Right ventricle myocardium superior (tissue), 1 donor: ENCODE data around the gene PIEZO1. TPM values are rescaled to one million over a fixed set of nuclear protein-coding genes. Genes with fewer than 3 reads are reported as not detected.

ENCODE experiments used
- ATAC-seq: fragments of 200-7000 bp; cut with Tn5 transposase; one replicate; pipeline ENCODE4 v1.9.1; 2020; ENCODE audit warnings: mild to moderate bottlenecking; ENCODE audit not compliant: poor library complexity
- DNase-seq: peaks from one replicate; pipeline ENCODE4 v3.0.0-alpha.2; 2020
- intact Hi-C: fragments of 100-400 bp; cut with DNase I; formaldehyde crosslinking; loops from one replicate; pipeline ENCODE4 v1.11.2; 2022
- total RNA-seq: library from RNA; stranded (reverse); fragmentation: NEBNext Ultra II Directional; extraction: Animal tissue kit (Norgen Biotek cat#: 25700); gene quantifications from one replicate; pipeline ENCODE4 v1.2.1, GENCODE V29; 2021
- donor health status: DM: no; HTN: yes; CAD: no; lungs with severe emphysema.

PIEZO1 gene
- total RNA-seq, 1 donor from 2014 or later = 15.9 TPM

DNA sequence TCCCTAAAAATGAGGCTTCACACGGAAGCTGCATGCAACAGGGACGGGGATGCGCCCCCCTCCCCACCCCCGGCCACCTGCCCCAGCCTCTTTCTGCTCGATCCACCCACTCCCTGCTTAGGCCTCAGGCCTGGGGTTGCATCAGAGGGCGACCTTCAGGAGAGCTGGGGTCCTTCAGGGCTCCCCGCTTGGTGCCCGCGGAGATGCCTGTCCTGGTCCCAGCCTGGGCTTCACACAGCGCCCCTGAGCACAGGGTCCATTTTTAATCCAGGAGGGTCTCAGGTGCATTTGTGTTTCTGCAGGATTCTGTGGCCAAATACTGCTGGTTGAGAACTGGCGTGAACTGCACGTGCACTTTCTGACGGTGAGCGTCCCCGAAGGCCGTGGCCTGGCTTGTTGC lies 34.1 kb upstream of the PIEZO1 start:
- intact Hi-C loops = no loop called here
- ATAC-seq = no peak

DNA sequence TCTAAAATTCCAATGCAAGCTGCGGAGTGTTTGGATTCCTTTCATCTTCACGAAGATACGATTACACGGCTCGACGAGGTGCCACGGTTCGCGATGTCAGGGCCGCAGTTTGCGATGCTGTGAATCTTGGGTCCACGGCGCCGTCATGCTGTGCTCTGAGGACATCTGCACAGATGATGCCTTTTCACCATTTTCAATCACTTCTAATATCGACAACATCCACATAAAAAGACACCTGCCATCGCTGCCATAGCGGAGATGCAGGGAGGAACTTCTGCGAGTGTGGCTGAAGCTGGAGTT lies 33.5 kb upstream of the PIEZO1 start:
- DNase-seq (no peak), ATAC-seq (no peak)
- intact Hi-C loops = no loop called here

More for the DNA sequence above, 34.1 kb upstream of the PIEZO1 start:
- DNase-seq = no peak

DNA sequence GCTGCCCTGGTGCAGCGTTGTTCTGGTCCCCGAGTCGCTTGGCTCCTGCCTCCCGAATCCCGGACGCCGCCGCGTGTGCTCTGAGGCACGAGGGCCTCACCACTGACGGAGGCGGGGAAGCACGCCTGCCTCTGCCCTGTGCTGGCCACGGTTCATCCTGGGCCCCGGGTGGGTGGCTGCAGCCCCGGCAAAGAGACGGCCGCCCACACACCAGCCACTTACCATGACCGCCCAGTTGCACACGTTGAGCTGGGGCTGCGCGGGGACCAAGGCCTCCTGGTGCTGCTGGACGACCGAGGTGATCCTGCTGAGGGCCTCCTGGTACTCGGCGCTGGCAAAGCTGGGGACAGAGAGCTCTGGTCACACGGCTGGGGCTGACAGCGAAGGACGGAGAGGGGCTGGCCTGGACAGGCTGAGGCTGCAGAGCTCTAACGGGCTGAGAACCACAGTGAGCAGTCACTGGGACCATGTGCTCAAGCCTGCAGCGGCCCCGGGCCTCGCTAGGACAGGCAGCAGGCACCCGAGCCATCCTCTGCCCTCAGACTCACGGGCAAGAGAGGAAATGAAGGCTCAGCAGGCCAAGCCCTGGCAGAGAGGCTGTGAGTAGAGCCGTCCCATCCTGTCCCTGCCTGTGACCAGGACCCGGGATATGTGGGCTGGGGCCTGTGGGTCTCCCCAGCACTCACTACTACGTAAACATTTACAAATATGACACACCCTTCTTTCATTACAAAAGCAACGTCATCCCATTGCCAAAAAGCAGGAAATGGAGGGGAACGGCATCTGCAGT lies 33.0 kb upstream of the PIEZO1 start:
- no peak for DNase-seq
- ATAC-seq = no peak
- intact Hi-C loops = no loop called here

DNA sequence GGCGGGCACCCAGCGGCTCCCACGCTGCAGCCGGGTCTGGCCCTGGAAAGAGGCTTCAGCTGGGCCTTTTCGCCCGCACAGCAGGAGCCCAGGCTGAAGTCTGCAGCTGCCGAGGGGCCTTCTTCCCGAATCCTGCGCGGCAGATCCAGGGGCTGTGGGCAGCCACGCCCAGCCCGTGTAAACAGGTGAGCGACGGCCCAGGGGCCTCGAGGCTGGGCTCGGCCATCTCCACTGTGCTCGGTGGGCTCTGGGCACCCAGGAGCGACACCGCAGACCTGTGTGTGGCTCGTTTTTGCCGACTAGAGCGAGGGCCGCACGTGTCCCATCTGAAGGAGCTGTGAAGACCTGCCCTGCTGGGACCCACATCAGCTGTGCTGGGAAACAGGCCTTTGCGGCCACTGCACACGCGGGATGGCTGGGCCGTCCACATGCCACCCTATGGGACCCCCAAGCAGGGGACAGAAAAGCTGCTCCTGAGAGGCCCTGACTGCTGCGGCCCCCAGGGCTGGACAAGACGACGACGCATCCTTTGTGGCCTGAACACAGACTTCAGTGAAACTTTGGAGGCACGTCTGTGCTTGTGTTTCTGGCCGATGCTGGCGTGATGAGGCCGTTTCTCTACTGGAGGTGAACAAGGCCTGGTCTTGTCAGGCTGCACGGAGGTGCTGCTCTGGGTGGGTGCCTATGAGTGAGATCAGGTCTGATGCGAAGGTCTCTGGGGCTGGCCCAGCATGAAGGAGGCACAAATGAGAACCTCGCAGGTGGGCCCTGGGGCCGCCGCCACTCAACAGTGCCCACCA lies 31.9 kb upstream of the PIEZO1 start:
- ATAC-seq (no peak), DNase-seq (no peak)
- intact Hi-C loops = no loop called here

DNA sequence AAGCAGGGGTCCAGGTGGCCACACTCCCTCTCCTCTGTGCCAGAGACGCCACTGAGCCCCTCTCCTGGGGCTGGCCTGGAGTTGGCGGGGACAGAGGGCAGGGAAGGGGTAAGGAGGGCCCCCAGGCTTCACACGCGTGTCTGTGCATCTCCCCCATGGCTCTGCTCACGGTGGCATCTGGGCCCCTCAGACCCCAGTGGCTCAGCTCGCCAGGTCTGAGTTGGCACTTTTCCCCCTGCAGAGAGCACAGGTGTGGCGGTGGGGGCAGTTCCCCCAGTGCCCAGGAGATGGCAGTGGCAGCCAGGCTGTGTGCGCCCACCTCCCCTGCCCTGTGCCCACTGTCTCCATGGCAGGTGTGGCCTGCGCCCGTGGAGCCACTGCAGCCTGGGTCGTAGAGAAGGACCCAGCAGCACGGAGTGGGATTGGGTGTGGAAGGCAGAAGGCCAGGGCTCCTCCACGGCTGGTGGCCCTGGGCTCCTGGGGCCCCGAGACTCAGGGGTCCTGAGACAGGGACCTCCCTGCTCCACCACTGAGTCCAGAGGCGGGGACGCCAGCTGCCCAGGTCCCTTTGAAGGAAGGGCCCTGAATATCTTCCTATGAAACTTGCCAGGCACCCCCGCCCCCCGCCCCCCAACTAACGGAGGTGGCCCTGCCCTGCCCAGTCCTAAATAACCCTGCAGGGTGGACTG lies 31.0 kb upstream of the PIEZO1 start:
- intact Hi-C loops = no loop called here
- no peak for DNase-seq
- no peak for ATAC-seq

GRCh38 chr16:88815227-88815626 lies 30.2 kb upstream of the PIEZO1 start:
- DNase-seq = no peak
- no peak for ATAC-seq
- intact Hi-C loops = no loop called here

- ATAC-seq (no peak), DNase-seq (no peak)
- intact Hi-C loops = loop anchor here (5.0 kb wide), 1 partner anchor 43 kb away; the partner anchor contains the start of genes GALNS and TRAPPC2L
These were observed 29.1 kb upstream of the PIEZO1 start for GRCh38 chr16:88814144-88814502.

- ATAC-seq = no peak
- DNase-seq = no peak
- intact Hi-C loops = loop anchor here (5.0 kb wide), 1 partner anchor 44 kb away; the partner anchor contains the start of genes GALNS and TRAPPC2L
These were observed 28.5 kb upstream of the PIEZO1 start for GRCh38 chr16:88813269-88814143.

GRCh38 chr16:88812513-88813268 lies 27.7 kb upstream of the PIEZO1 start:
- ATAC-seq (peak; percentile 17), DNase-seq (peak; percentile 85)
- intact Hi-C loops = loop anchor here (5.0 kb wide), 1 partner anchor 45 kb away; the partner anchor contains the start of genes GALNS and TRAPPC2L

DNA sequence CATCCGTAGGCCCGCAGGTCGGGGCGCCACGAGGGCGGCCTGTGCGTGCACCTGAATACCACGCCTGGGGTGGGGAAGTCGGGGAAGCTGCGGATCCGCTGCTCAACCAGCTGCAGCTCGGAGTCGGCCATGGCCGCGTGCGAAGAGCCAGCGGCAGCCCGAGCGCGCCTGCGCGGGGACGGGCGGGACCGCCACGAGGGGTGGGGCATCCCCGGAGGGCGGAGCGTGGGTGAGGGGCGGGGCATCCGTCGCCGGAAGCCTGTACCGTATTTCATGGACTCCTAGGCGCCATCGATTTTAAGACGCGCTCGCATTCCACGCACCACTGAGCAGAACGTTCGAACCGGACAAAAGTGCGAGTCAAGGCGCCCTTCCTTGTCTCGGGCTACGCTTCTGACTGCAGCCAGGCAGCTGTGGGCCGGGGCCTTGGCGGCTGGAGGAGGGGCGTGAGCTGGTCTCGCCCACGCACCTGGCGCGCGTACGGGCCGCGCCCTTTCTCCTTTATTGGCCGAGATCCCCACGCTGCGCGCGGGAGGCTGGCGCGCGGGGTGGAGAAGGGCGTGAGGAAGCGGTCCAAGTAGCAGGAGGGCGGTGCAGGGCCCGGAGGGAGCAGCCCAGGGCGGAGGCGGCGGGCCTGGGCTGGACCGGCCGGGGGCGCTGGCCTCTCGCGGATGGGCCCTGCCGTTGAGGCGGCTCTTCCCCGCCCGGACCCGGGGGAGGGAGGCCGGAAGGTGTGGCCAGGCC lies 26.9 kb upstream of the PIEZO1 start, which contains the start of gene APRT:
Gene APRT, minus strand, starts transcription at position 160 of the 744 bp plus-strand sequence. Its CDS starts 29 bp downstream, at position 131.
- intact Hi-C loops = loop anchor here (5.0 kb wide), 1 partner anchor 45 kb away; the partner anchor contains the start of genes GALNS and TRAPPC2L
- ATAC-seq = peak; percentile 96
- peak; percentile 95 for DNase-seq

DNA sequence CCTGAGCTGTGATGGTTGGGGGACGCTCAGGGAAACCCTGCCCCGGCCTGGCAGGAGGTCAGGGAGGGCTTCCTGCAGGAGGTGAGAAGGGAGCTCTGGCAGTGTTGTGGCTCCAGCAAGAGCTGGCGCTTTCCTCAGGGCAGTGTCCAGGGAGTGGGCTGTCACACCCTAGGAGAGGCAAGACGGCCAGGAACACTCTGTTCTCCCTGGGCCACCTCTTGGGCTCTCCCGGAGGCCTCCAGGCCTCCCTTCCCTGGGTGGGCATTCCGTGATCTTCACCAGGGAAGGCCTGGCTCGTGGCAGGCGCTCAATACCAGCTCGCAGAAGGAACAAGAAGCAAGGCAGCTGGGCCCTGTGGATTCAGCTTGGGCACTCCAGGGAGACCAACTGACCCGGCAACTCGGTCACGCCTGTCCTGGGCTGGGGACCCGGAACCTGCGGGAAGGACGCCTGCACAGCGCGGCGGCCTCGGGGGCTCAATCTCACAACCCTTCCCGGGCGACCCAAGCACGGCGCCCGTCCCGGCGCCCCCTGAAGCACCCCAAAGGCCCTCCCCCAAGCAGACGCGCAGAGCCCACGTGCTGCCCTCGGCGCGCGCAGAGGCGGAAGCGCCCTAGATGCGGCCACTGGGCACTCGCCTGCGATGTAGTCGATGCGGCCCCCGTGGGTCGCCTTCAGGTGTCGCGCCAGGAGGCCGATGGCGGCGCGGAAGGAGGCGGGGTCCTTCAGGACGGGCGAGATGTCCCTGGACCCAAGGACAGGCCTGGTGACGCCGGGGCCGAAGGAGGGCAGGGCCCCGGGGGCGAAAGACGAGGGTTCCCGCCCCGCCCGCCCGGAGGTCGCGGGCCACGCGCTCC lies 26.1 kb upstream of the PIEZO1 start:
- DNase-seq (peak; percentile 87), ATAC-seq (peak; percentile 77)
- intact Hi-C loops = loop anchor here (5.0 kb wide), 1 partner anchor 46 kb away; the partner anchor contains the start of genes GALNS and TRAPPC2L

DNA sequence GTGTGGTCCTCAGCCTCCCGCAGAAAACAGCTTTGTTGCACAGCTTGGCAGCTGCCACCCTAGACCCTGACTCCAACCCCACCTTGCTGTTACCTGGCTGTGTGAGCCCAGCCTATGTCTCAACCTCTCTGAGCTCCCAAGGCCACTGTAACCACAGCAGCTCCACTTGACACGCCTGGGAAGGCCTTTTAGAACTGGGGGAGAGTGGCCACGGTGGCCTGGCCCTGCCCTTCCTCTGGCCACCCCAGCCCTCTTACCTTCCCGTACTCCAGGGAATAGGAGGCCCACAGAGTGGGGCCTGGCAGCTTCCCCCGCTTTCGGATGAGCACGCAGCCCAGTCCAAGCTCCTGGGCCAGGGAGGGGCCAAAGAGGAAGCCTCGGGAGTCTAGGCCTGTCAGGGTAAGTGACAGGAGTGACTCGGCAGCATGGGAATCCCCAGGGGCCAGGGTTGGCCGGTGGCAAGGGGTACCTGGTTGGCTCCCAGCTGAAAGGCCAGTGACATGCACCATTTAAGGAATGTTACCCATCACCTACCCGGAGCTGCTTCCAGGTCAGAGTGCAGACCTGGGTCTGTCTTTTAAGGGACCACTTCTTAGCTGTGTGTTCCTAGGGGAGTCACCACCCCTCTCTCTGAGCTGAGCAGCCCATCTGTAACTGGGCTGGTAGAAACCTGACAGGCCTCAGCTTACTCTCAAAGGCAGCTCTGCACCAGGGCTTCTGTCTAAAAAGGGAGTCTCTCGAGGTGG lies 25.3 kb upstream of the PIEZO1 start:
- DNase-seq (no peak), ATAC-seq (no peak)
- intact Hi-C loops = loop anchor here (5.0 kb wide), 1 partner anchor 47 kb away; the partner anchor contains the start of genes GALNS and TRAPPC2L

GRCh38 chr16:88809676-88810165 lies 24.7 kb upstream of the PIEZO1 start:
- DNase-seq (no peak), ATAC-seq (no peak)
- intact Hi-C loops = loop anchor here (5.0 kb wide), 1 partner anchor 48 kb away; the partner anchor contains the start of genes GALNS and TRAPPC2L

GRCh38 chr16:88809068-88809675 lies 24.2 kb upstream of the PIEZO1 start:
- intact Hi-C loops = no loop called here
- DNase-seq (no peak), ATAC-seq (no peak)
